MCF 10A (cell line): Measurements from ENCODE around the gene B3GAT1. TPM values are rescaled to one million over a fixed set of nuclear protein-coding genes. Genes with fewer than 3 reads are reported as not detected.

Source experiments
- BruUV-seq: library from RNA; stranded (reverse); fragments of 400-500 nt; replicated peaks from 2 replicates; lab custom pipeline; 2021; lab: Mats Ljungman, UMichigan
- CTCF ChIA-PET: fragments of 300-600 bp; sonication (Branson Sonifier 250); formaldehyde crosslinking; extraction: SDS; loops from one replicate; lab custom pipeline; 2021; ENCODE audit warnings: antibody characterized with exemption, inconsistent platforms; lab: Yijun Ruan, JAX
- POLR2A ChIA-PET: fragments of 300-600, 350-650 bp; sonication (Branson Sonifier 250); formaldehyde crosslinking; extraction: SDS; loops from one replicate; lab custom pipeline; 2020; ENCODE audit warnings: antibody characterized with exemption, inconsistent platforms; lab: Yijun Ruan, JAX
- DNase-seq: peaks from one replicate; pipeline ENCODE4 v3.0.0-alpha.2; 2018; ENCODE audit not compliant: unreplicated experiment
- H3K27ac Mint-ChIP-seq: one replicate; pipeline ENCODE4 v1.8.0; 2022; ENCODE audit warnings: mild to moderate bottlenecking, low read depth, mixed read lengths; ENCODE audit not compliant: unreplicated experiment
- H3K27me3 Mint-ChIP-seq: one replicate; pipeline ENCODE4 v1.8.0; 2022; ENCODE audit warnings: mixed read lengths; ENCODE audit not compliant: insufficient read depth, unreplicated experiment
- H3K36me3 Mint-ChIP-seq: one replicate; pipeline ENCODE4 v1.8.0; 2022; ENCODE audit warnings: mild to moderate bottlenecking, moderate library complexity, mixed read lengths; ENCODE audit not compliant: insufficient read depth, unreplicated experiment
- H3K4me1 Mint-ChIP-seq: one replicate; pipeline ENCODE4 v1.8.0; 2022; ENCODE audit warnings: mixed read lengths; ENCODE audit not compliant: insufficient read depth, unreplicated experiment
- H3K4me3 Mint-ChIP-seq: one replicate; pipeline ENCODE4 v1.8.0; 2022; ENCODE audit warnings: mild to moderate bottlenecking, moderate library complexity, mixed read lengths; ENCODE audit not compliant: unreplicated experiment
- H3K9me3 Mint-ChIP-seq: one replicate; pipeline ENCODE4 v1.8.0; 2022; ENCODE audit warnings: mixed read lengths; ENCODE audit not compliant: unreplicated experiment
- CTCF ChIP-seq: fragments of 200-600 bp; IDR thresholded peaks from one replicate; pipeline ENCODE4 v1.8.0; 2022; ENCODE audit warnings: antibody characterized with exemption, mild to moderate bottlenecking; ENCODE audit not compliant: unreplicated experiment
- intact Hi-C: fragments of 100-400 bp; cut with micrococcal nuclease; formaldehyde crosslinking; loops from 2 replicates; pipeline ENCODE4 v1.14.1; 2022
- total RNA-seq: library from RNA; stranded (reverse); gene quantifications from 2 replicates; pipeline ENCODE4 v1.2.3, GENCODE V29; 2022

The B3GAT1 gene
- total RNA-seq, 1 experiment from 2014 or later: not detected

- Mint-ChIP-seq H3K4me1 (peaks cover 14% of the 10 kb centered on the region), H3K36me3 (peaks cover 14% of the 10 kb centered on the region), H3K27ac (peak overlapping the region; percentile 42), H3K9me3 (no peaks in the 10 kb centered on the region), H3K27me3 (no peaks in the 10 kb centered on the region), H3K4me3 (no peak overlapping the region)
- intact Hi-C loops: no loop called here
- no peak for TF ChIP-seq CTCF
- no TSS peak for BruUV-seq
- CTCF ChIA-PET: no interaction called here
- DNase-seq: no peak
- POLR2A ChIA-PET: no interaction called here
Observed at GRCh38 chr11:134338068-134338467, 74.0 kb downstream of the B3GAT1 start.

- no peak for TF ChIP-seq CTCF
- Mint-ChIP-seq H3K27ac (no peak overlapping the region), H3K4me1 (peaks cover 21% of the 10 kb centered on the region), H3K9me3 (no peaks in the 10 kb centered on the region), H3K4me3 (no peak overlapping the region), H3K27me3 (no peaks in the 10 kb centered on the region), H3K36me3 (peaks cover 14% of the 10 kb centered on the region)
- intact Hi-C loops: no loop called here
- no peak for DNase-seq
- POLR2A ChIA-PET: no interaction called here
- CTCF ChIA-PET: interaction anchor here (1.7 kb wide), 1 partner anchor 13 kb away, joined by 4 read pairs; no protein-coding TSS in a partner anchor
- BruUV-seq: no TSS peak
Observed at GRCh38 chr11:134337051-134337450, 75.0 kb downstream of the B3GAT1 start.

GRCh38 chr11:134334796-134335571, 77.1 kb downstream of the B3GAT1 start:
- no peak overlapping the region for H3K4me3 Mint-ChIP-seq
- no peak overlapping the region for H3K27ac Mint-ChIP-seq
- peaks cover 19% of the 10 kb centered on the region for H3K4me1 Mint-ChIP-seq
- intact Hi-C loops: no loop called here
- TF ChIP-seq CTCF: no peak
- no peaks in the 10 kb centered on the region for H3K9me3 Mint-ChIP-seq
- H3K27me3 Mint-ChIP-seq: no peaks in the 10 kb centered on the region
- no TSS peak for BruUV-seq
- DNase-seq: no peak
- H3K36me3 Mint-ChIP-seq: peaks cover 14% of the 10 kb centered on the region
- ChIA-PET CTCF (interaction anchor here (0.6 kb wide), 1 partner anchor 380 kb away, joined by 6 read pairs; no protein-coding TSS in a partner anchor), POLR2A (interaction anchor here (1.3 kb wide), 1 partner anchor 81 kb away, joined by 4 read pairs; the partner anchor contains the start of genes ACAD8 and THYN1)

- H3K27me3 Mint-ChIP-seq: no peaks in the 10 kb centered on the region
- H3K27ac Mint-ChIP-seq: no peak overlapping the region
- TF ChIP-seq CTCF: no peak
- ChIA-PET CTCF (interaction anchor here (0.9 kb wide), 1 partner anchor 19 kb away, joined by 3 read pairs; no protein-coding TSS in a partner anchor), POLR2A (interaction anchor here (0.7 to 1.3 kb wide), 2 partner anchors 80 to 258 kb away, joined by 3 to 4 read pairs; partner anchors contain the start of genes ACAD8 and THYN1)
- no peak overlapping the region for H3K4me3 Mint-ChIP-seq
- intact Hi-C loops: no loop called here
- BruUV-seq: no TSS peak
- H3K4me1 Mint-ChIP-seq: peaks cover 12% of the 10 kb centered on the region
- DNase-seq: no peak
- H3K9me3 Mint-ChIP-seq: no peaks in the 10 kb centered on the region
- H3K36me3 Mint-ChIP-seq: peaks cover 14% of the 10 kb centered on the region
Observed at GRCh38 chr11:134333946-134334345, 78.1 kb downstream of the B3GAT1 start.
